Measurements from ENCODE around the gene ASB2.

Gene ASB2

DNA sequence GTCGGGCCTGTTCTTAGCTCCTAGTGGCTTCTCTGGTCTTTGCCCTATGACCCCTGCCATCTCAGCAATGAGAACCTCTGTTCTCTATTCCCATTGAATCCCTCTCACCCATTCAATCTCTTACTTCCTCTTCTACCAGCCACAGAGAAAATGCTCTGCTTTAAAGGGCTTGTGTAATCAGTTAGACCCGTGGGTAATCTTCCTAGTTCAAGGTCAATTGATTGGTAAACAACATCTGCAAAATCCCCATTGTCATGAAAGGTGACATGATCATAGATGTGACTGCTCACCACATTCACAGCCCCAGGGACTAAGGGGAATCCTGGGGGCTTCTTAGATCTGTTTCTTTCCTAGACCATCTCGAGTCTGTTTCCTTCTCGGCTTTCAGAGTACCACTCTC lies 13.6 kb upstream of the ASB2 start:
- Histone ChIP-seq H3K4me1 (ENCODE audit: control insufficient read depth, insufficient read depth, low read length) (peaks cover 9% of the 10 kb centered on the region), H3K9ac (ENCODE audit: low read length) (no peak overlapping the region), H3K27ac (ENCODE audit: low read depth, low read length) (no peak overlapping the region), H3K9me3 (ENCODE audit: control insufficient read depth, insufficient read depth, low read depth, low read length) (no peaks in the 10 kb centered on the region), H3K27me3 (ENCODE audit: control insufficient read depth, insufficient read depth, low read length) (no peaks in the 10 kb centered on the region), H3K36me3 (ENCODE audit: control insufficient read depth, insufficient read depth, low read length) (no peaks in the 10 kb centered on the region), H3K4me3 (ENCODE audit: low read depth, low read length) (no peak overlapping the region)

DNA sequence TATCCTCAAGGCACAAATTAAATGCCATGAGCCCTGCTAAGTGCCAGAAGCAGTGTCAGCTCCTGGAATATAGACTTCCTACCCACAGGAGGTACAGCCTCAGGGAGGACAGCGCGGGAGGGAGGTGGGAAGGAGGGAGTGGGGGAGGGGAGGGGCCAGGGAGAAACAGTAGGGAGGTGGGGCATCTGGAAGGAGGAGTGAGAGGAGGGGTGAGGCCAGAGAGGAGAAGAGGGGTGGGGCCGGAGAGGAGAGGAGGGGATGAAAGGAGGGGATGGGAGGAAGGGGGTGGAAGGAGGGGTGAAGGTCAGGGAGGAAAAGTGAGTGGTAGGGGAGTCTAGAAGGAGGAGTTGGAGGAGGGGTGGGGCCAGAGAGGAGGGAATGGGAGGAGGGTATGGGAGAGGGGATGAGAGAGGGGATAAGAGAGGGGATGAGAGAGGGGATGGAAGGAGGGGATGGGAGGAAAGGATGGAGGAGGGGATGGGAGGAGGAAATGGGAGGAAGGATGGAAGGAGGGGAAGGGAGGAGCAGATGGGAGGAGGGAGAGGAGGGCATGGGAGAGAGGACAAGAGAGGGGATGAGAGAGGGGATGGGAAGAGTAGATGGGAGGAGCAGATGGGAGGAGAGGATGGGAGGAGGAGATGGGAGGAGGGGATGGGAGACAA lies 11.6 kb upstream of the ASB2 start:
- Histone ChIP-seq H3K27me3 (ENCODE audit: control insufficient read depth, insufficient read depth, low read length) (no peaks in the 10 kb centered on the region), H3K36me3 (ENCODE audit: control insufficient read depth, insufficient read depth, low read length) (no peaks in the 10 kb centered on the region), H3K4me3 (ENCODE audit: low read depth, low read length) (no peak overlapping the region), H3K27ac (ENCODE audit: low read depth, low read length) (no peak overlapping the region), H3K9me3 (ENCODE audit: control insufficient read depth, insufficient read depth, low read depth, low read length) (no peaks in the 10 kb centered on the region), H3K9ac (ENCODE audit: low read length) (no peak overlapping the region), H3K4me1 (ENCODE audit: control insufficient read depth, insufficient read depth, low read length) (peaks cover 15% of the 10 kb centered on the region)

DNA sequence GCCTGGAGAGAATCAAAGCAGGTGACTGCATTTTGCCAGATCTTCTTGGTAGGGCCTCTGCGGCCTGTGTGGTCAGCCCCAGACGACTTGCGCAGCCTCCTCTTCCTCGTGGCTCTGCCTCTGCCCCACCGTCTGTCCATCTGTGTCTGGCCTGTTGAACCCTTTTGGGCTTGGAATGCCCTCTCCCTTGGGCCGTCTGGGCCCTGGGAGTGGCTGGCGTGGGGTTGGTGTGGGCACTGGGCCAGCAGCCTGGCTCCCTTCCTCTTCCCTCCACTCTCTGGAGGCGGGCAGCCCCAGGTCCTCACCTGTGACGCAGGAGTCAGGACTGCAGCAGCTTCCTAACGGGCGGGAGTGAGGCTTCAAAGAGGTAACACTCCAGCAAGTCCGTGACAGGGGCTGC lies 11.0 kb upstream of the ASB2 start:
- Histone ChIP-seq H3K9me3 (ENCODE audit: control insufficient read depth, insufficient read depth, low read depth, low read length) (no peaks in the 10 kb centered on the region), H3K4me1 (ENCODE audit: control insufficient read depth, insufficient read depth, low read length) (peaks cover 15% of the 10 kb centered on the region), H3K4me3 (ENCODE audit: low read depth, low read length) (no peak overlapping the region), H3K27me3 (ENCODE audit: control insufficient read depth, insufficient read depth, low read length) (no peaks in the 10 kb centered on the region), H3K36me3 (ENCODE audit: control insufficient read depth, insufficient read depth, low read length) (no peaks in the 10 kb centered on the region), H3K9ac (ENCODE audit: low read length) (no peak overlapping the region), H3K27ac (ENCODE audit: low read depth, low read length) (no peak overlapping the region)

DNA sequence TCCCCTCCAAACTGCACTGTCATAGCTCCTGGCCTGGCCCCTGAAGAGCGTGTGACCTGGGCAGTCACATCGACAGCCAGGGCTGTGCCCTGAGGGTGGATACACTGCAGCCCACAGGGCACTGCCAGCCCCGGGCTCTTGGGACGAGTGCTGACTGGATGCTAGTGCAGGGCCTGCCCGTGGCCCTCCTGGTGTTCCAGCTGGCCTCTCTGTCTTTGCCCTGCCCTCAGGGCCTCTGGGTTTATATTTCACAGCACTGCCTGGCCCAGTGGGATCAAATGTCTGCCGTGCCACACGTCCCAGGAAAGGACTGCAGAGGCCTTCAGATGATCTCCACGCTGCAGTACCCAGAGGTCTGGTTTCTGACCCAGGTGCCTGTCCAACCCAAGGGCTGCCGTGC lies 10.6 kb upstream of the ASB2 start:
- H3K9me3 ChIP-seq (ENCODE audit: control insufficient read depth, insufficient read depth, low read depth, low read length) = no peaks in the 10 kb centered on the region
- H3K4me1 ChIP-seq (ENCODE audit: control insufficient read depth, insufficient read depth, low read length) = peaks cover 15% of the 10 kb centered on the region
- H3K9ac ChIP-seq (ENCODE audit: low read length) = no peak overlapping the region
- no peak overlapping the region for H3K27ac ChIP-seq (ENCODE audit: low read depth, low read length)
- H3K4me3 ChIP-seq (ENCODE audit: low read depth, low read length) = no peak overlapping the region
- no peaks in the 10 kb centered on the region for H3K27me3 ChIP-seq (ENCODE audit: control insufficient read depth, insufficient read depth, low read length)
- H3K36me3 ChIP-seq (ENCODE audit: control insufficient read depth, insufficient read depth, low read length) = no peaks in the 10 kb centered on the region

DNA sequence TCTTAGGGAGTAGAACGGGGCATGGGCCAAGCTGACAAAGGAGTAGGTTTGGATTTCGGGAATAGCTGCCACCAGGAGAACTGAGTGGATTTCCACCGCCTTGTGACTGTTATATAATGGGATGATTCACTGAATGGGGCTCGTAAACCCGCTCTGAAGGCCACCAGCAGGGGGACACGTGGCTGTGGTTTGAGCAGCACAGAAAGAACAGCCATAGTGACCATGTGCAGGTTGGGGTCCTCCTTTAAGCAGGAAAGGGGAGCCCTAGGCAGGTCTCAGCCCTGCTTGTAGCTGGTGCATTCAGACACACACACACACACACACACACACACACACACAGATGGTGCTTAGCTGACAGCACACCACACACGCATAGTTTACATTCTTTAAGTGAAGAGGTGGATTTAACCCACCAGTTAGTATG lies 8.6 kb upstream of the ASB2 start:
- Histone ChIP-seq H3K4me1 (ENCODE audit: control insufficient read depth, insufficient read depth, low read length) (peaks cover 15% of the 10 kb centered on the region), H3K9me3 (ENCODE audit: control insufficient read depth, insufficient read depth, low read depth, low read length) (no peaks in the 10 kb centered on the region), H3K27me3 (ENCODE audit: control insufficient read depth, insufficient read depth, low read length) (no peaks in the 10 kb centered on the region), H3K4me3 (ENCODE audit: low read depth, low read length) (no peak overlapping the region), H3K9ac (ENCODE audit: low read length) (no peak overlapping the region), H3K27ac (ENCODE audit: low read depth, low read length) (no peak overlapping the region), H3K36me3 (ENCODE audit: control insufficient read depth, insufficient read depth, low read length) (no peaks in the 10 kb centered on the region)

DNA sequence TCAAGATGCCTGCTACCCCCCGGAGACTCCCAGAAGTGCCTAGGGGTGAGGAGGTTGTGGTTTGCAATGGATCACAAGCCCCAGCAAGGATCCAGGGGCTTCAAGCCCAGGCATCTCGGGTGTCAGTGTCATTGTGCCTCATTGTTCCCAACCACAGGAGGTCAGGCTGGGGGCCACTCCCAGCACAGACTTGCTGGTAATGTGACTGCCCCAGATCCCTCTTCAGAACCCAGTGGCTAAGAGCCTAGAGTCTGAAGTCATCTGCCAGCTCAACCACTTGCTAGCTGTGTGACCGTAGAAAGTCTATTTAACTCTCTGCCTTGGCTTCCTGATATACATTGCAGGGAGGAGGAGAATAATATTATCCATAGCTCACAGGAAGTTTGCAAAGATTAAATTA lies 7.7 kb upstream of the ASB2 start:
- H3K27me3 ChIP-seq (ENCODE audit: control insufficient read depth, insufficient read depth, low read length) = no peaks in the 10 kb centered on the region
- no peak overlapping the region for H3K9ac ChIP-seq (ENCODE audit: low read length)
- peaks cover 15% of the 10 kb centered on the region for H3K4me1 ChIP-seq (ENCODE audit: control insufficient read depth, insufficient read depth, low read length)
- no peaks in the 10 kb centered on the region for H3K36me3 ChIP-seq (ENCODE audit: control insufficient read depth, insufficient read depth, low read length)
- no peaks in the 10 kb centered on the region for H3K9me3 ChIP-seq (ENCODE audit: control insufficient read depth, insufficient read depth, low read depth, low read length)
- no peak overlapping the region for H3K4me3 ChIP-seq (ENCODE audit: low read depth, low read length)
- no peak overlapping the region for H3K27ac ChIP-seq (ENCODE audit: low read depth, low read length)

DNA sequence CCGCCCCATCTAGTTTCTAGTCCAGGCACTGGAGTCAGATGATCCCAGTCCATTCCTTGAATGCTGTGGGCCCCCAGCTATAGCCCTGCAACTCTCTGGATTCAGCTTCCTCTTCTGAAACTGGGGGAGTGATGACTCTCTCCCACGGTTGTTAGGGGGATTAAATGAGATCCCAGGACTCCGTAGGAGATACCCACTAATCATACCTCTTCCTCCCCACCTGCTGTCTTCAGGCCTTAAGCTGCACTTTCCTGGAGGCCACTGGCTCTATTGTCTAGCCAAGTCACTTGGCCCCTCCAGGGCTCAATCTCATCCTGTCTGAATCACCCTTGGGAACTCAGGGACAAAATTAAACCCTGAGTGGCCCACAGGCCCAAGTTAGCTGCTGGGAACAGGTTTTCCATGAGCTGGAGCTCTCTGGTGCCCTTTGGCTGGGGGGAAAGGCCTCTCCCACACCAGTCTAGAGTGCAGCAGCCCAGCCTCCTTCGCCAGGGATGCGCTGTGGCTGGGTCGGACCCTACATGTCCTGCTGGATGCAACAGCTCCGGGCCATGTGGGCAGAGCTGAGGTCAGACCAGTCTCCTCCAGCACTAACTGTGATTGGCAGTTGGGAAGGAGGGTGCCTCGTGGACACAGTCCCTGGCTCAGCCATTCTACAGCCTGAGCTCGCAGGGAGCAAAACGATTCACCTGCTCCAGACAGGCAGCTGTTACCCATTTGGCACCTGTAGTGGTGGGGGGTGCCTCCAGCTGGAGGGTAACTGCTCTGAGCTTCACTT lies 6.0 kb upstream of the ASB2 start:
- H3K4me1 ChIP-seq (ENCODE audit: control insufficient read depth, insufficient read depth, low read length) = peaks cover 12% of the 10 kb centered on the region
- H3K27ac ChIP-seq (ENCODE audit: low read depth, low read length) = no peak overlapping the region
- H3K9me3 ChIP-seq (ENCODE audit: control insufficient read depth, insufficient read depth, low read depth, low read length) = no peaks in the 10 kb centered on the region
- no peak overlapping the region for H3K9ac ChIP-seq (ENCODE audit: low read length)
- no peaks in the 10 kb centered on the region for H3K36me3 ChIP-seq (ENCODE audit: control insufficient read depth, insufficient read depth, low read length)
- no peaks in the 10 kb centered on the region for H3K27me3 ChIP-seq (ENCODE audit: control insufficient read depth, insufficient read depth, low read length)
- no peak overlapping the region for H3K4me3 ChIP-seq (ENCODE audit: low read depth, low read length)

DNA sequence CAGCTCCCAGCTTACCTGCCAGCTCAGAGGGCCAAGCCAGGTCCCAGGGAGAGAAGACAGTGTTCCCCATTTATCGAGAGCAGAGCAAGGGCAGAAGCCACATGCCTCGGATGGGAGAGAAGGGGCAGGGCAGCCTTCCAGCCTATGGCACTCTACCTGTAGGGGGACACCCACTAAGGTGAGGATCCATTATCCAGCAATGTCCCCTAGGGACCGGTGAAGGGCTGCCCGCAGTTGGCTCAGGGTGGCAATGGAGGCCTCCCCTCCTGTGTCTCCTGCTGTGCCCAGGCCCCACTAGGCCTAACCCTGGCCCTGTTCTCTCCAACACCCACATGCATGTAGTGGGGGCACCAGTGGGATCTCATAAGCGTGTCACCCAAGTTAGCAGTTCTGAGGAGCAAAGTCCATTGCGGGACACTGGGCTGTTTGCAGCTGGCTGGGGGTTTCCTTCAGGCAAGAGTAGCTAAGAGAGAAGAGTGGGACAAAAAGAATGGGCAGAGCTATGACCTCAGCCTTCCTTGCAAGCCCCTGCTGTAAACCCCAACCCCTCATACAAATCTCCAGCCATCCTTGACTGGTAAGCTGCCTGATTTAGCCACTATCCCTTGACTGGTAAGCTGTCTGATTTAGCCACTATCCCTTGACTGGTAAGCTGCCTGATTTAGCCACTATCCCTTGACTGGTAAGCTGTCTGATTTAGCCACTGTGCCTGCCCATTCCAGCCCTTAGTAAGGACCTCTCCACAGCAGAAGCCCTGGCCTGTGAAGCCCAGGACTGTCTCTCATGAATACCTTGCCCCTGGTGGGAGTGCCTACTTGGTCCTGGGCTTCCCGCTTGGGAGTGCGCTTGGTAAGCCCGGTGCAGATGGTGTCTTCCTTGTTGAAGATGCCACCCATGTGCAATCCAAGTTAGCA lies 5.2 kb upstream of the ASB2 start:
- H3K27me3 ChIP-seq (ENCODE audit: control insufficient read depth, insufficient read depth, low read length) = no peaks in the 10 kb centered on the region
- H3K9me3 ChIP-seq (ENCODE audit: control insufficient read depth, insufficient read depth, low read depth, low read length) = no peaks in the 10 kb centered on the region
- H3K9ac ChIP-seq (ENCODE audit: low read length) = no peak overlapping the region
- no peaks in the 10 kb centered on the region for H3K36me3 ChIP-seq (ENCODE audit: control insufficient read depth, insufficient read depth, low read length)
- no peak overlapping the region for H3K27ac ChIP-seq (ENCODE audit: low read depth, low read length)
- H3K4me3 ChIP-seq (ENCODE audit: low read depth, low read length) = no peak overlapping the region
- peaks cover 5% of the 10 kb centered on the region; the same call in 1 of the 2 replicates for H3K4me1 ChIP-seq (ENCODE audit: control insufficient read depth, insufficient read depth, low read length)

DNA sequence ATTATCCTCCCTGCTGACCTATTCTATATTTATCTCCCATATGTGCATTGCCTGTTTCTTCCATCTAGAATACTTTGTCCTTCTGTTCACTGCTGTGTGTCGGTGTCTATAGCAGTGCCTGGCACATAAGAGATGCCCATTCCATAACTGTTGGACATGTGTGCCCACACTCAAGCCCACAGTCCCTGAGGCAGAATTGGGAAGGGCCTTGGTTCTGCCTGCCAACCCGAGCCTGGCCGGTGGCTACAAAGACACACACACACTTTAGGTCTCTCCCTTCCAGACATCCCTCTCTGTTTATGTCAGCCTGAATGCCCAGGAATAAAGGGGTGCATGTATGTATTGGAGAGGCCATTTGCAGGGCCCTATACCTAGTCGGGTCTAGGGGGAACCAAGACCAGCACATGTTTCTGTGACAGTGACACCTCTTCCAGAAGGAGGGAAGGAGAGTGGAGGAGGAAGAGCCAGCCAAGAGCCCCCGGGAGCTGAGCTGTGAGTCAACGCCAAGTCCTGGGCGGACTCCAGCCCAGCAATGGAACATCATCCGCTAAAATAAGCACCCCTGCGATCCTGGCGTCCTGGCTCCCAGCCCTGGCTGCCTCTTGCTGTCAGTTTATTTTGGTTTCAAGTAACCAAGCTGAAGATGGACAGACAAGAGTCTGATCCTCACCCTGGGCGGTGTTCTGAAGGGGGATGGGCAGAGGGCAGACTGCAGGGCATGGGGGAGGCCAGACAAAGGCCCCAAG lies 4.3 kb upstream of the ASB2 start:
- H3K9me3 ChIP-seq (ENCODE audit: control insufficient read depth, insufficient read depth, low read depth, low read length) = no peaks in the 10 kb centered on the region
- no peaks in the 10 kb centered on the region for H3K36me3 ChIP-seq (ENCODE audit: control insufficient read depth, insufficient read depth, low read length)
- peaks cover 5% of the 10 kb centered on the region; the same call in 1 of the 2 replicates for H3K4me1 ChIP-seq (ENCODE audit: control insufficient read depth, insufficient read depth, low read length)
- no peaks in the 10 kb centered on the region; the same call in 1 of the 2 replicates for H3K27me3 ChIP-seq (ENCODE audit: control insufficient read depth, insufficient read depth, low read length)
- H3K9ac ChIP-seq (ENCODE audit: low read length) = no peak overlapping the region
- H3K27ac ChIP-seq (ENCODE audit: low read depth, low read length) = no peak overlapping the region
- no peak overlapping the region for H3K4me3 ChIP-seq (ENCODE audit: low read depth, low read length)

DNA sequence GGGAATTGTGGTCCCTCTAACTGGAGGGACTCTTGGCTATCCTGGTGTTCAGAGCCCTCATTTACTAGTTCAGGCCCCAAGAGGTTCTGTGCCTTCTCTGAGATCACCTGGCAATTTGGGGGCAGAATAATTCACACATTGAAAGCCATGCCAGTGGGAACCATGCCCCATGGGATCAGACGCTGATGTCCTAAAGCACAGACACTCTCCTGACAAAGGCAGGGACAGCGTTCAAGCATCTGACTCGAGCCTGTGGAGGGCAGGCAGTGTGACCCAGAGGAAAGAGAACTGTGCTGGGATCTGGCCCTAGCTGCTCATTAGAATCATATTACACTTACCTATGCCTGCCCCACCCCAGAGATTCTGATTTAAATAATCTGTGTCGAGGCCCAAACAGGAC lies 2.4 kb upstream of the ASB2 start:
- H3K4me1 ChIP-seq (ENCODE audit: control insufficient read depth, insufficient read depth, low read length) = peaks cover under 1% of the 10 kb centered on the region; the same call in 1 of the 2 replicates
- H3K27ac ChIP-seq (ENCODE audit: low read depth, low read length) = no peak overlapping the region

More for the DNA sequence above, 2.4 kb upstream of the ASB2 start:
- Histone ChIP-seq H3K27me3 (ENCODE audit: control insufficient read depth, insufficient read depth, low read length) (no peaks in the 10 kb centered on the region; the same call in 1 of the 2 replicates), H3K9me3 (ENCODE audit: control insufficient read depth, insufficient read depth, low read depth, low read length) (no peaks in the 10 kb centered on the region), H3K36me3 (ENCODE audit: control insufficient read depth, insufficient read depth, low read length) (no peaks in the 10 kb centered on the region), H3K9ac (ENCODE audit: low read length) (no peak overlapping the region), H3K4me3 (ENCODE audit: low read depth, low read length) (no peak overlapping the region)

All from HUES6 (cell line).